Measurements from ENCODE around the gene SLC44A3. TPM values are rescaled to one million over a fixed set of nuclear protein-coding genes. Genes with fewer than 3 reads are reported as not detected.

SLC44A3 gene
- total and polyA plus RNA-seq, 5 donors from 2014 or later, result not detected

GRCh38 chr1:94856004-94856403 is 35.8 kb downstream of the SLC44A3 start:
- no peak overlapping the region for H3K4me3 ChIP-seq (ENCODE audit: low read depth, low read length)
- Mint-ChIP-seq H3K4me3 (no peak overlapping the region), H3K36me3 (no peaks in the 10 kb centered on the region), H3K27ac (no peak overlapping the region), H3K4me1 (no peaks in the 10 kb centered on the region), H3K9me3 (peaks cover 0 to 1% (median 0%) of the 10 kb centered on the region in 7 donors), H3K27me3 (peaks cover 8% of the 10 kb centered on the region)
- H3K4me1 ChIP-seq (ENCODE audit: control insufficient read depth, insufficient read depth, low read length, poor library complexity, severe bottlenecking), result peaks cover 4% of the 10 kb centered on the region
- H3K36me3 ChIP-seq (ENCODE audit: control insufficient read depth, insufficient read depth, low read length), result no peaks in the 10 kb centered on the region
- DNase-seq (no peak), ATAC-seq (ENCODE audit: low read depth in 2 of 2) (no peak)
- H3K27ac ChIP-seq (ENCODE audit: insufficient read depth, low read length, poor library complexity, severe bottlenecking), result no peak overlapping the region
- no peaks in the 10 kb centered on the region for H3K9me3 ChIP-seq (ENCODE audit: control insufficient read depth in 2 of 2, low read length in 2 of 2)
- H3K27me3 ChIP-seq (ENCODE audit: control insufficient read depth, insufficient read depth, low read length), result peaks cover 9% of the 10 kb centered on the region

GRCh38 chr1:94856868-94857267 is 36.7 kb downstream of the SLC44A3 start:
- H3K27me3 Mint-ChIP-seq, result peaks cover 8% of the 10 kb centered on the region
- ATAC-seq (ENCODE audit: low read depth in 2 of 2), result no peak
- Histone ChIP-seq H3K27me3 (ENCODE audit: control insufficient read depth, insufficient read depth, low read length) (peaks cover 7% of the 10 kb centered on the region), H3K27ac (ENCODE audit: insufficient read depth, low read length, poor library complexity, severe bottlenecking) (no peak overlapping the region), H3K36me3 (ENCODE audit: control insufficient read depth, insufficient read depth, low read length) (no peaks in the 10 kb centered on the region), H3K9me3 (ENCODE audit: control insufficient read depth in 2 of 2, low read length in 2 of 2) (no peaks in the 10 kb centered on the region), H3K4me1 (ENCODE audit: control insufficient read depth, insufficient read depth, low read length, poor library complexity, severe bottlenecking) (peaks cover 4% of the 10 kb centered on the region), H3K4me3 (ENCODE audit: low read depth, low read length) (no peak overlapping the region)
- H3K27ac Mint-ChIP-seq, result no peak overlapping the region
- no peak overlapping the region for H3K4me3 Mint-ChIP-seq
- no peaks in the 10 kb centered on the region for H3K4me1 Mint-ChIP-seq
- H3K9me3 Mint-ChIP-seq, result peaks cover 0 to 1% (median 0%) of the 10 kb centered on the region in 7 donors
- H3K36me3 Mint-ChIP-seq, result no peaks in the 10 kb centered on the region
- no peak for DNase-seq

- no peaks in the 10 kb centered on the region for H3K9me3 ChIP-seq (ENCODE audit: control insufficient read depth in 2 of 2, low read length in 2 of 2)
Observed at GRCh38 chr1:94858276-94858675, 38.1 kb downstream of the SLC44A3 start.

GRCh38 chr1:94859174-94859573 is 39.0 kb downstream of the SLC44A3 start:
- Mint-ChIP-seq H3K4me3 (no peak overlapping the region), H3K9me3 (peaks cover 0 to 1% (median 0%) of the 10 kb centered on the region in 7 donors), H3K36me3 (no peaks in the 10 kb centered on the region), H3K27ac (no peak overlapping the region), H3K27me3 (peaks cover 8% of the 10 kb centered on the region), H3K4me1 (no peaks in the 10 kb centered on the region)
- no peaks in the 10 kb centered on the region for H3K27me3 ChIP-seq (ENCODE audit: control insufficient read depth, insufficient read depth, low read length)
- ATAC-seq (ENCODE audit: low read depth in 2 of 2), result no peak
- no peak overlapping the region for H3K4me3 ChIP-seq (ENCODE audit: low read depth, low read length)
- H3K36me3 ChIP-seq (ENCODE audit: control insufficient read depth, insufficient read depth, low read length), result no peaks in the 10 kb centered on the region
- H3K9me3 ChIP-seq (ENCODE audit: control insufficient read depth in 2 of 2, low read length in 2 of 2), result no peaks in the 10 kb centered on the region
- H3K27ac ChIP-seq (ENCODE audit: insufficient read depth, low read length, poor library complexity, severe bottlenecking), result no peak overlapping the region
- peaks cover 4% of the 10 kb centered on the region for H3K4me1 ChIP-seq (ENCODE audit: control insufficient read depth, insufficient read depth, low read length, poor library complexity, severe bottlenecking)
- DNase-seq, result no peak

More at GRCh38 chr1:94858276-94858675, 38.1 kb downstream of the SLC44A3 start:
- H3K4me1 ChIP-seq (ENCODE audit: control insufficient read depth, insufficient read depth, low read length, poor library complexity, severe bottlenecking), result peaks cover 4% of the 10 kb centered on the region
- H3K4me3 ChIP-seq (ENCODE audit: low read depth, low read length), result no peak overlapping the region
- H3K36me3 Mint-ChIP-seq, result no peaks in the 10 kb centered on the region
- H3K36me3 ChIP-seq (ENCODE audit: control insufficient read depth, insufficient read depth, low read length), result no peaks in the 10 kb centered on the region
- H3K9me3 Mint-ChIP-seq, result peaks cover 0 to 1% (median 0%) of the 10 kb centered on the region in 7 donors
- H3K27ac ChIP-seq (ENCODE audit: insufficient read depth, low read length, poor library complexity, severe bottlenecking), result no peak overlapping the region
- H3K27ac Mint-ChIP-seq, result no peak overlapping the region
- H3K4me3 Mint-ChIP-seq, result no peak overlapping the region
- peaks cover 8% of the 10 kb centered on the region for H3K27me3 Mint-ChIP-seq
- no peaks in the 10 kb centered on the region for H3K4me1 Mint-ChIP-seq
- DNase-seq, result no peak
- ATAC-seq (ENCODE audit: low read depth in 2 of 2), result no peak
- H3K27me3 ChIP-seq (ENCODE audit: control insufficient read depth, insufficient read depth, low read length), result peaks cover 5% of the 10 kb centered on the region

- no peak overlapping the region for H3K4me3 Mint-ChIP-seq
- Histone ChIP-seq H3K27me3 (ENCODE audit: control insufficient read depth, insufficient read depth, low read length) (peaks cover 2% of the 10 kb centered on the region), H3K9me3 (ENCODE audit: control insufficient read depth in 2 of 2, low read length in 2 of 2) (no peaks in the 10 kb centered on the region), H3K4me3 (ENCODE audit: low read depth, low read length) (no peak overlapping the region), H3K36me3 (ENCODE audit: control insufficient read depth, insufficient read depth, low read length) (no peaks in the 10 kb centered on the region), H3K4me1 (ENCODE audit: control insufficient read depth, insufficient read depth, low read length, poor library complexity, severe bottlenecking) (no peaks in the 10 kb centered on the region), H3K27ac (ENCODE audit: insufficient read depth, low read length, poor library complexity, severe bottlenecking) (no peak overlapping the region)
- no peaks in the 10 kb centered on the region for H3K36me3 Mint-ChIP-seq
- no peaks in the 10 kb centered on the region for H3K4me1 Mint-ChIP-seq
- ATAC-seq (ENCODE audit: low read depth in 2 of 2), result no peak
- DNase-seq, result no peak
- H3K27me3 Mint-ChIP-seq, result peaks cover 8% of the 10 kb centered on the region
- H3K9me3 Mint-ChIP-seq, result peaks cover 0 to 1% (median 0%) of the 10 kb centered on the region in 7 donors
- H3K27ac Mint-ChIP-seq, result no peak overlapping the region
Observed at GRCh38 chr1:94862718-94863117, 42.6 kb downstream of the SLC44A3 start.

- H3K4me3 ChIP-seq (ENCODE audit: low read depth, low read length), result no peak overlapping the region
- no peak overlapping the region for H3K27ac ChIP-seq (ENCODE audit: insufficient read depth, low read length, poor library complexity, severe bottlenecking)
- Mint-ChIP-seq H3K36me3 (no peaks in the 10 kb centered on the region), H3K4me3 (no peak overlapping the region), H3K9me3 (peaks cover 0 to 1% (median 0%) of the 10 kb centered on the region in 7 donors), H3K27me3 (peaks cover 8% of the 10 kb centered on the region), H3K27ac (no peak overlapping the region), H3K4me1 (no peaks in the 10 kb centered on the region)
- H3K4me1 ChIP-seq (ENCODE audit: control insufficient read depth, insufficient read depth, low read length, poor library complexity, severe bottlenecking), result no peaks in the 10 kb centered on the region
- ATAC-seq (ENCODE audit: low read depth in 2 of 2), result no peak
- DNase-seq, result no peak
- no peaks in the 10 kb centered on the region for H3K36me3 ChIP-seq (ENCODE audit: control insufficient read depth, insufficient read depth, low read length)
- no peaks in the 10 kb centered on the region for H3K9me3 ChIP-seq (ENCODE audit: control insufficient read depth in 2 of 2, low read length in 2 of 2)
- H3K27me3 ChIP-seq (ENCODE audit: control insufficient read depth, insufficient read depth, low read length), result peaks cover 2% of the 10 kb centered on the region
Observed at GRCh38 chr1:94863297-94863911, 43.2 kb downstream of the SLC44A3 start.

- no peak overlapping the region for H3K27ac Mint-ChIP-seq
- Histone ChIP-seq H3K27me3 (ENCODE audit: control insufficient read depth, insufficient read depth, low read length) (peaks cover 2% of the 10 kb centered on the region), H3K9me3 (ENCODE audit: control insufficient read depth in 2 of 2, low read length in 2 of 2) (no peaks in the 10 kb centered on the region), H3K36me3 (ENCODE audit: control insufficient read depth, insufficient read depth, low read length) (no peaks in the 10 kb centered on the region), H3K4me1 (ENCODE audit: control insufficient read depth, insufficient read depth, low read length, poor library complexity, severe bottlenecking) (no peaks in the 10 kb centered on the region), H3K4me3 (ENCODE audit: low read depth, low read length) (no peak overlapping the region), H3K27ac (ENCODE audit: insufficient read depth, low read length, poor library complexity, severe bottlenecking) (no peak overlapping the region)
- H3K9me3 Mint-ChIP-seq, result peaks cover 0 to 1% (median 0%) of the 10 kb centered on the region in 7 donors
- H3K4me1 Mint-ChIP-seq, result no peaks in the 10 kb centered on the region
- ATAC-seq (ENCODE audit: low read depth in 2 of 2), result no peak
- no peak overlapping the region for H3K4me3 Mint-ChIP-seq
- H3K36me3 Mint-ChIP-seq, result no peaks in the 10 kb centered on the region
- peaks cover 12% of the 10 kb centered on the region for H3K27me3 Mint-ChIP-seq
- DNase-seq, result no peak
Observed at GRCh38 chr1:94863919-94864318, 43.8 kb downstream of the SLC44A3 start.

- H3K27ac ChIP-seq (ENCODE audit: insufficient read depth, low read length, poor library complexity, severe bottlenecking), result no peak overlapping the region
- no peaks in the 10 kb centered on the region for H3K4me1 ChIP-seq (ENCODE audit: control insufficient read depth, insufficient read depth, low read length, poor library complexity, severe bottlenecking)
- peaks cover 19% of the 10 kb centered on the region for H3K27me3 Mint-ChIP-seq
- H3K4me3 Mint-ChIP-seq, result no peak overlapping the region
- H3K27ac Mint-ChIP-seq, result no peak overlapping the region
- no peaks in the 10 kb centered on the region for H3K36me3 ChIP-seq (ENCODE audit: control insufficient read depth, insufficient read depth, low read length)
- DNase-seq, result no peak
- ATAC-seq (ENCODE audit: low read depth in 2 of 2), result no peak
- no peaks in the 10 kb centered on the region for H3K9me3 ChIP-seq (ENCODE audit: control insufficient read depth in 2 of 2, low read length in 2 of 2)
- no peaks in the 10 kb centered on the region for H3K4me1 Mint-ChIP-seq
- peaks cover 6% of the 10 kb centered on the region for H3K27me3 ChIP-seq (ENCODE audit: control insufficient read depth, insufficient read depth, low read length)
- peaks cover 0 to 1% (median 0%) of the 10 kb centered on the region in 7 donors for H3K9me3 Mint-ChIP-seq
- no peak overlapping the region for H3K4me3 ChIP-seq (ENCODE audit: low read depth, low read length)
- no peaks in the 10 kb centered on the region for H3K36me3 Mint-ChIP-seq
Observed at GRCh38 chr1:94864821-94865220, 44.7 kb downstream of the SLC44A3 start.

Measured in CD4-positive, CD25-positive, alpha-beta regulatory T cell (primary cell).